ENCODE measurements around the gene DYRK1B. TPM values are rescaled to one million over a fixed set of nuclear protein-coding genes. Genes with fewer than 3 reads are reported as not detected.

Gene DYRK1B
- total and polyA plus RNA-seq, 7 donors: 6.6 to 11.4 (median 8.6) TPM

GRCh38 chr19:39824143-39825092, 9.5 kb downstream of the DYRK1B start:
- peak overlapping the region; percentile 75 to 84 (median 82) for H3K27ac ChIP-seq
- H3K36me3 ChIP-seq: peaks cover 9 to 40% (median 35%) of the 10 kb centered on the region in 4 donors
- no peaks in the 10 kb centered on the region for H3K9me3 ChIP-seq
- DNase-seq: peak; percentile 96
- intact Hi-C loops (cut with DNase I): loop anchor here (2.0 kb wide), 1 partner anchor 22 kb away; the partner anchor contains the start of gene FBL
- WGBS, 2 donors: 4 to 6% methylated on average over 47 of the region's 47 CpGs
- TF ChIP-seq CTCF (IDR thresholded peaks at IDR 0.05) (peak in 1 of 4 experiments; percentile 15), POLR2AphosphoS5 (IDR thresholded peaks at IDR 0.05) (peak; percentile 33 to 81 (median 62)), EP300 (IDR thresholded peaks at IDR 0.05) (no peak)
- H3K4me1 ChIP-seq: peaks cover 0 to 15% (median 14%) of the 10 kb centered on the region in 4 donors
- H3K27me3 ChIP-seq: no peaks in the 10 kb centered on the region
- peak overlapping the region; percentile 63 to 82 (median 72) for H3K4me3 ChIP-seq

- intact Hi-C loops (cut with DNase I): loop anchor here (2.0 kb wide), 1 partner anchor 23 kb away; the partner anchor contains the start of gene FBL
Measured at GRCh38 chr19:39823686-39824085, 10.3 kb downstream of the DYRK1B start.

GRCh38 chr19:39820696-39821095, 13.3 kb downstream of the DYRK1B start:
- WGBS, 2 donors: 94 to 96% methylated on average over 6 of the region's 6 CpGs
- no peaks in the 10 kb centered on the region for H3K27me3 ChIP-seq
- intact Hi-C loops (cut with DNase I): no loop called here
- no peak for DNase-seq
- no peak overlapping the region for H3K4me3 ChIP-seq
- H3K9me3 ChIP-seq: no peaks in the 10 kb centered on the region
- no peak for TF ChIP-seq EP300 (IDR thresholded peaks at IDR 0.05)
- no peak for TF ChIP-seq POLR2A (IDR thresholded peaks at IDR 0.05)
- TF ChIP-seq CTCF (IDR thresholded peaks at IDR 0.05): no peak
- TF ChIP-seq POLR2AphosphoS5 (IDR thresholded peaks at IDR 0.05): no peak
- peaks cover 0 to 24% (median 3%) of the 10 kb centered on the region in 4 donors for H3K36me3 ChIP-seq
- peaks cover 0 to 15% (median 14%) of the 10 kb centered on the region in 4 donors for H3K4me1 ChIP-seq
- H3K27ac ChIP-seq: no peak overlapping the region

More at GRCh38 chr19:39823686-39824085, 10.3 kb downstream of the DYRK1B start:
- H3K4me3 ChIP-seq: peak overlapping the region; percentile 63 to 82 (median 72)
- H3K27ac ChIP-seq: peak overlapping the region; percentile 75 to 84 (median 82)
- H3K27me3 ChIP-seq: no peaks in the 10 kb centered on the region
- H3K9me3 ChIP-seq: no peaks in the 10 kb centered on the region
- DNase-seq: no peak
- 32 to 34% methylated on average over 7 of the region's 7 CpGs for WGBS, 2 donors
- H3K4me1 ChIP-seq: peaks cover 0 to 15% (median 14%) of the 10 kb centered on the region in 4 donors
- peaks cover 9 to 35% (median 31%) of the 10 kb centered on the region in 4 donors for H3K36me3 ChIP-seq
- TF ChIP-seq POLR2AphosphoS5 (IDR thresholded peaks at IDR 0.05) (no peak), CTCF (IDR thresholded peaks at IDR 0.05) (no peak), POLR2A (IDR thresholded peaks at IDR 0.05) (no peak), EP300 (IDR thresholded peaks at IDR 0.05) (no peak)

- no peaks in the 10 kb centered on the region for H3K9me3 ChIP-seq
- H3K27ac ChIP-seq: no peak overlapping the region
- H3K27me3 ChIP-seq: no peaks in the 10 kb centered on the region
- no peak overlapping the region for H3K4me3 ChIP-seq
- WGBS, 2 donors: 91% methylated on average over 3 of the region's 3 CpGs
- H3K4me1 ChIP-seq: peaks cover 0 to 10% (median 10%) of the 10 kb centered on the region in 4 donors
- no peak for TF ChIP-seq POLR2A (IDR thresholded peaks at IDR 0.05)
- peaks cover 0 to 19% (median 0%) of the 10 kb centered on the region in 4 donors for H3K36me3 ChIP-seq
- intact Hi-C loops (cut with DNase I): no loop called here
- no peak for DNase-seq
Measured at GRCh38 chr19:39819786-39820185, 14.2 kb downstream of the DYRK1B start.

- H3K27me3 ChIP-seq: no peaks in the 10 kb centered on the region
- no peak overlapping the region for H3K4me3 ChIP-seq
- H3K36me3 ChIP-seq: peaks cover 0 to 19% (median 0%) of the 10 kb centered on the region in 4 donors
- no peak for DNase-seq
- intact Hi-C loops (cut with DNase I): no loop called here
- no peaks in the 10 kb centered on the region for H3K9me3 ChIP-seq
- 90 to 92% methylated on average over 4 of the region's 4 CpGs for WGBS, 2 donors
- TF ChIP-seq POLR2A (IDR thresholded peaks at IDR 0.05): no peak
- peaks cover 0 to 4% (median 3%) of the 10 kb centered on the region in 4 donors for H3K4me1 ChIP-seq
- no peak overlapping the region for H3K27ac ChIP-seq
Measured at GRCh38 chr19:39818626-39819097, 15.3 kb downstream of the DYRK1B start.
